Hepatocyte (in vitro differentiated cells): ENCODE data around the gene SLC25A22. TPM values are rescaled to one million over a fixed set of nuclear protein-coding genes. Genes with fewer than 3 reads are reported as not detected.

Source experiments
- DNase-seq: peaks from one replicate; pipeline ENCODE4 v3.0.0-alpha.2; 2016; ENCODE audit warnings: low spot score
- H2AFZ ChIP-seq: fragments of 200-600 bp; sonication (generic); 2 replicates; pipeline ENCODE4 v1.6.0; 2016; ENCODE audit warnings: antibody characterized with exemption, mild to moderate bottlenecking
- H3K27ac ChIP-seq: fragments of 200-600 bp; sonication (generic); 2 replicates; pipeline ENCODE4 v1.5.1; 2016; ENCODE audit warnings: mild to moderate bottlenecking
- H3K27me3 ChIP-seq: fragments of 200-600 bp; sonication (generic); 2 replicates; pipeline ENCODE4 v1.6.1; 2016
- H3K36me3 ChIP-seq: fragments of 200-600 bp; sonication (generic); replicated peaks from 2 replicates; pipeline ENCODE4 v1.5.1; 2016; ENCODE audit warnings: low read depth; ENCODE audit not compliant: insufficient read depth
- H3K4me1 ChIP-seq: fragments of 200-600 bp; sonication (generic); 2 replicates; pipeline ENCODE4 v1.5.1; 2016; ENCODE audit warnings: mild to moderate bottlenecking, moderate library complexity; ENCODE audit not compliant: insufficient read depth
- H3K4me2 ChIP-seq: fragments of 200-600 bp; sonication (generic); 2 replicates; pipeline ENCODE4 v1.6.0; 2016
- H3K4me3 ChIP-seq: fragments of 200-600 bp; sonication (generic); 2 replicates; pipeline ENCODE4 v1.5.1; 2016; ENCODE audit warnings: mild to moderate bottlenecking
- H3K79me2 ChIP-seq: fragments of 200-600 bp; sonication (generic); 2 replicates; pipeline ENCODE4 v1.6.0; 2017; ENCODE audit warnings: mild to moderate bottlenecking
- H3K9me2 ChIP-seq: fragments of 200-600 bp; sonication (generic); replicated peaks from 2 replicates; pipeline ENCODE4 v1.6.0; 2017; ENCODE audit warnings: mild to moderate bottlenecking; ENCODE audit not compliant: insufficient read depth
- H3K9me3 ChIP-seq: fragments of 200-600 bp; sonication (generic); 2 replicates; pipeline ENCODE4 v1.5.1; 2016; ENCODE audit warnings: low read depth, mild to moderate bottlenecking
- H4K20me1 ChIP-seq: fragments of 200-600 bp; sonication (generic); 2 replicates; pipeline ENCODE4 v1.6.0; 2016; ENCODE audit warnings: mild to moderate bottlenecking; ENCODE audit not compliant: insufficient read depth, poor library complexity, severe bottlenecking
- CTCF ChIP-seq: fragments of 200-600 bp; sonication (generic); IDR thresholded peaks from 2 replicates; pipeline ENCODE4 v1.5.1; 2016; ENCODE audit warnings: antibody characterized with exemption, mild to moderate bottlenecking; ENCODE audit not compliant: poor library complexity
- EZH2 ChIP-seq: fragments of 200-600 bp; sonication (generic); IDR thresholded peaks from 2 replicates; pipeline ENCODE4 v1.6.1; 2016; ENCODE audit warnings: antibody characterized with exemption, mild to moderate bottlenecking, borderline replicate concordance
- EZH2phosphoT487 ChIP-seq: fragments of 200-600 bp; sonication (generic); IDR thresholded peaks from one replicate; pipeline ENCODE4 v1.6.1; 2018; ENCODE audit warnings: antibody characterized with exemption, mild to moderate bottlenecking, low read depth, moderate library complexity; ENCODE audit not compliant: unreplicated experiment, severe bottlenecking
- WGBS: methylation state at CpG from one replicate; pipeline ENCODE4 v1.1.6; 2016; ENCODE audit warnings: low lambda C conversion rate; ENCODE audit errors: missing lambda C conversion rate; 5-methylcytosine and 5-hydroxymethylcytosine counted together
- polyA plus RNA-seq: library from polyadenylated mRNA; unstranded; fragments of >200 nt; fragmentation: Nextera tagmentation; extraction: Ambion mirVana; gene quantifications from 2 replicates; pipeline ENCODE4 v1.2.1, GENCODE V29; 2016
- total RNA-seq: library from RNA; depleted of rRNA; stranded (reverse); fragments of >200 nt; gene quantifications from 2 replicates; pipeline ENCODE4 v1.2.3, GENCODE V29; 2014

The SLC25A22 gene
- total and polyA plus RNA-seq, 2 experiments from 2014 or later = 16.2 to 19.7 TPM

GRCh38 chr11:764322-765024, 33.6 kb downstream of the SLC25A22 start:
- no peaks in the 10 kb centered on the region for H3K36me3 ChIP-seq
- 93% methylated on average over 18 of the region's 18 CpGs for WGBS
- H4K20me1 ChIP-seq = peaks cover 3% of the 10 kb centered on the region
- no peaks in the 10 kb centered on the region for H3K27me3 ChIP-seq
- DNase-seq = no peak
- H3K27ac ChIP-seq = no peak overlapping the region
- H3K79me2 ChIP-seq = no peaks in the 10 kb centered on the region
- TF ChIP-seq CTCF = no peak
- TF ChIP-seq EZH2 = no peak
- TF ChIP-seq EZH2phosphoT487 = no peak
- H2AFZ ChIP-seq = no peak overlapping the region
- no peak overlapping the region for H3K4me2 ChIP-seq
- H3K9me3 ChIP-seq = no peaks in the 10 kb centered on the region
- H3K9me2 ChIP-seq = no peaks in the 10 kb centered on the region
- no peak overlapping the region for H3K4me3 ChIP-seq
- H3K4me1 ChIP-seq = peaks cover 8% of the 10 kb centered on the region

- Histone ChIP-seq H3K27ac (no peak overlapping the region), H3K4me3 (no peak overlapping the region), H3K4me2 (no peak overlapping the region), H3K4me1 (peaks cover 8% of the 10 kb centered on the region), H3K9me2 (no peaks in the 10 kb centered on the region), H3K36me3 (no peaks in the 10 kb centered on the region), H3K9me3 (no peaks in the 10 kb centered on the region), H3K79me2 (no peaks in the 10 kb centered on the region), H3K27me3 (no peaks in the 10 kb centered on the region), H2AFZ (no peak overlapping the region), H4K20me1 (peaks cover 3% of the 10 kb centered on the region)
- 91% methylated on average over 22 of the region's 22 CpGs for WGBS
- no peak for DNase-seq
- TF ChIP-seq EZH2phosphoT487 (no peak), EZH2 (no peak), CTCF (no peak)
These were observed 34.3 kb downstream of the SLC25A22 start for GRCh38 chr11:763549-764321.

GRCh38 chr11:763073-763463, 35.0 kb downstream of the SLC25A22 start:
- no peaks in the 10 kb centered on the region for H3K9me3 ChIP-seq
- no peak for TF ChIP-seq EZH2
- TF ChIP-seq CTCF = no peak
- H3K4me3 ChIP-seq = no peak overlapping the region
- H3K4me2 ChIP-seq = no peak overlapping the region
- no peaks in the 10 kb centered on the region for H3K79me2 ChIP-seq
- no peak overlapping the region for H3K27ac ChIP-seq
- no peak overlapping the region for H2AFZ ChIP-seq
- 54% methylated on average over 10 of the region's 24 CpGs for WGBS
- no peaks in the 10 kb centered on the region for H3K27me3 ChIP-seq
- peaks cover 8% of the 10 kb centered on the region for H3K4me1 ChIP-seq
- no peaks in the 10 kb centered on the region for H3K9me2 ChIP-seq
- H4K20me1 ChIP-seq = peaks cover 3% of the 10 kb centered on the region
- DNase-seq = peak; percentile 47
- H3K36me3 ChIP-seq = no peaks in the 10 kb centered on the region
